Sigmoid colon (tissue), 7 donors: ENCODE results near the gene MLPH. TPM values are rescaled to one million over a fixed set of nuclear protein-coding genes. Genes with fewer than 3 reads are reported as not detected.

Source experiments
- DNase-seq: peaks from one replicate; pipeline ENCODE4 v3.0.0-alpha.2; 2019
- H3K27ac ChIP-seq, 4 donors: fragments of 200-600 bp; sonication (generic); one replicate each; pipeline ENCODE4 v1.5.1; 2016 to 2019; ENCODE audit warnings: mild to moderate bottlenecking in 1 of 4
- H3K27me3 ChIP-seq, 3 donors: fragments of 200-600 bp; sonication (generic); one replicate each; pipeline ENCODE4 v1.5.1; 2019; ENCODE audit warnings: mild to moderate bottlenecking in 1 of 3
- H3K36me3 ChIP-seq, 4 donors: fragments of 200-600 bp; sonication (generic); one replicate each; pipeline ENCODE4 v1.5.1; 2016 to 2019
- H3K4me1 ChIP-seq, 4 donors: fragments of 200-600 bp; sonication (generic); one replicate each; pipeline ENCODE4 v1.5.1; 2017 to 2019
- H3K4me3 ChIP-seq, 4 donors: fragments of 200-600 bp; sonication (generic); one replicate each; pipeline ENCODE4 v1.5.1; 2017 to 2019; ENCODE audit warnings: mild to moderate bottlenecking in 2 of 4, moderate library complexity in 1 of 4
- H3K9me3 ChIP-seq, 4 donors: fragments of 200-600 bp in 3 of 4; sonication (generic) in 3 of 4; one replicate each; pipeline versions ENCODE4 v1.5.1 to v1.6.1; 2013 to 2019
- EP300 ChIP-seq, 4 donors: sonication (generic); formaldehyde crosslinking; IDR thresholded peaks; one replicate each; pipeline ENCODE4 v1.6.1; 2017; ENCODE audit warnings: antibody characterized with exemption in 4 of 4
- POLR2A ChIP-seq, 2 donors: fragments of 450-650 bp; IDR thresholded peaks; one replicate each; pipeline ENCODE4 v1.6.1; 2016; ENCODE audit warnings: antibody characterized with exemption in 2 of 2, mild to moderate bottlenecking in 2 of 2, moderate library complexity in 2 of 2
- POLR2AphosphoS5 ChIP-seq, 4 donors: sonication (generic); formaldehyde crosslinking; IDR thresholded peaks; one replicate each; pipeline ENCODE4 v1.6.1; 2017; ENCODE audit warnings: antibody characterized with exemption in 4 of 4
- WGBS, 2 donors: extraction: QIAGEN DNeasy Blood & Tissue Kit; methylation state at CpG; one replicate each; pipeline ENCODE4 v1.1.7; 2013; 5-methylcytosine and 5-hydroxymethylcytosine counted together
- intact Hi-C: fragments of 100-400 bp; cut with DNase I; formaldehyde crosslinking; loops from one replicate; pipeline ENCODE4 v1.15.1; 2023
- polyA plus RNA-seq, 3 donors: library from polyadenylated mRNA; stranded (reverse); fragments of 200-250 nt; gene quantifications; one replicate each; pipeline ENCODE4 v1.2.3, GENCODE V29; 2013
- total RNA-seq, 4 donors: library from RNA; depleted of rRNA; stranded (reverse); fragments of >200 nt; gene quantifications; one replicate each; pipeline ENCODE4 v1.1.0, GENCODE V29; 2016
- TF ChIP-seq, protein P1 (sequence below), 4 experiments: fragments of 450-650 bp in 3 of 4; fragments of 200-600 bp in 1 of 4; IDR thresholded peaks; one replicate each; pipeline ENCODE4 v1.5.1; 2016 to 2019; ENCODE audit warnings: antibody characterized with exemption in 4 of 4, mild to moderate bottlenecking in 3 of 4, moderate library complexity in 2 of 4
- donor health status: healthy with polysubstance abuse.
- donor health status: Bipolar disorder and iron deficiency.
- donor health status: healthy.

The MLPH gene
- total and polyA plus RNA-seq, 7 donors, result 1.8 to 79.3 (median 21.9) TPM

DNA sequence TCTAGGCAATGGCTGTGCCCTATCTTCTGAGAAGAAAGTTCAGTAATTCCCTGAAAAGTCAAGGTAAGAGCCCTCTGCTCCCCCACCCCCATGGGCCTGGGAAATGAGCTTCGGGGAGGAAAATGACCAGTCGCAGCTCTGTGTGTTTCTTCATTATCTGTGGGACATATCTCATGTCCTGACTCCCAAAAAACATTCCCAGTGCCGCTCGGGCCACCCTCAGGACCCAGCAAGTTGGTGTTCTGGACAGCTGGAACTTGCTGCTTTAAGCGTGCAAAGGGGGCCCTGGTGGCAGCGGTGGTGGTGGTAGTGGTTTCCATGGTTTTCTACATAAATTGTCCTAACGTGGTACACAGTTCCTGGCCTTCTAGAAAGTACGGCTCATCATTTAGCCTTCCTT lies 62.2 kb downstream of the MLPH start:
- 90 to 94% methylated on average over 8 of the region's 8 CpGs for WGBS, 2 donors

DNA sequence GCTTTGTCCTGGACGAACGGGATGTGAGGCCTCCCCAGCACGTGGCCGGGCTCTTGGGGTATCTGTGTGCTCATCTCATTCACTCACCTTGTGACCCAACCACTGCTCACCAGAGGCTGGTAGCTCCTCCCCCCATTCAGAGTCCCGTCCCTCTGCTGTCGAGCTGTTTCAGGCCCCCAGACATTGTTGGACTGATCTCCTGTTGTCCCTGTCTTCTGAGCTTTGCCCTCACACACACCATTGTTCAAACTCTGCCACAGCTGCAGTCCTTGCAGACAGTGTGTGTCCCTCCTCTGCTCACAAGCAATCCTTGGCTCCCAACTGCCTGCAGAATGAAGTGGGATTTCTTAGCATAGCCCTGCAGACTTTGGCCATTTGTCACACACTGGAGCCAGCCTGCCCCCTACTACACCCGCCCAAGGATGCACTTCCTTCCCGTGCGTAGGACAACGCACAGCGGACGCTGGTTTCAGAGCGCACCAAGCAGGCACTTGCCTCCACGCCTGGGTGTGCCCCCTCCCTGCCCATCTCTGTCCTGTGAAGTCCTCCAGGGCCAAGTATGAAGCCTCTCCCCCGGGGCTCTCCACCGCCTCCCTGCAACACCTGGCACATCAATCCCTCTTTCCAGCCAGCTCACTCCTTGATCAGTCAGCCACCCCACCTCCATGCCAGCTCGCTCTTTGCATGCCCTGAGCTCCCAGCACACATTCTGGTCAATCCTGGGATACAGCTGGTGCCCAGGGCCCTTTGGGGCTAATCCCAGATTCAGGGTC lies 62.8 kb downstream of the MLPH start:
- 83 to 91% methylated on average over 17 of the region's 17 CpGs for WGBS, 2 donors
- no peaks in the 10 kb centered on the region for H3K36me3 ChIP-seq
- no peaks in the 10 kb centered on the region for H3K9me3 ChIP-seq
- H3K4me3 ChIP-seq, result no peak overlapping the region
- H3K27me3 ChIP-seq, result no peaks in the 10 kb centered on the region
- TF ChIP-seq POLR2AphosphoS5 (IDR thresholded peaks at IDR 0.05), result no peak
- TF ChIP-seq EP300 (IDR thresholded peaks at IDR 0.05), result no peak
- TF ChIP-seq, protein P1, sequence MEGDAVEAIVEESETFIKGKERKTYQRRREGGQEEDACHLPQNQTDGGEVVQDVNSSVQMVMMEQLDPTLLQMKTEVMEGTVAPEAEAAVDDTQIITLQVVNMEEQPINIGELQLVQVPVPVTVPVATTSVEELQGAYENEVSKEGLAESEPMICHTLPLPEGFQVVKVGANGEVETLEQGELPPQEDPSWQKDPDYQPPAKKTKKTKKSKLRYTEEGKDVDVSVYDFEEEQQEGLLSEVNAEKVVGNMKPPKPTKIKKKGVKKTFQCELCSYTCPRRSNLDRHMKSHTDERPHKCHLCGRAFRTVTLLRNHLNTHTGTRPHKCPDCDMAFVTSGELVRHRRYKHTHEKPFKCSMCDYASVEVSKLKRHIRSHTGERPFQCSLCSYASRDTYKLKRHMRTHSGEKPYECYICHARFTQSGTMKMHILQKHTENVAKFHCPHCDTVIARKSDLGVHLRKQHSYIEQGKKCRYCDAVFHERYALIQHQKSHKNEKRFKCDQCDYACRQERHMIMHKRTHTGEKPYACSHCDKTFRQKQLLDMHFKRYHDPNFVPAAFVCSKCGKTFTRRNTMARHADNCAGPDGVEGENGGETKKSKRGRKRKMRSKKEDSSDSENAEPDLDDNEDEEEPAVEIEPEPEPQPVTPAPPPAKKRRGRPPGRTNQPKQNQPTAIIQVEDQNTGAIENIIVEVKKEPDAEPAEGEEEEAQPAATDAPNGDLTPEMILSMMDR (IDR thresholded peaks at IDR 0.05), result no peak
- no peak for TF ChIP-seq POLR2A (IDR thresholded peaks at IDR 0.05)
- no peak overlapping the region for H3K27ac ChIP-seq
- no peak for DNase-seq
- intact Hi-C loops, result no loop called here
- no peaks in the 10 kb centered on the region for H3K4me1 ChIP-seq

More for the DNA sequence above, 62.2 kb downstream of the MLPH start:
- DNase-seq, result no peak
- Histone ChIP-seq H3K4me1 (no peaks in the 10 kb centered on the region), H3K36me3 (no peaks in the 10 kb centered on the region), H3K27me3 (no peaks in the 10 kb centered on the region), H3K27ac (no peak overlapping the region), H3K4me3 (no peak overlapping the region), H3K9me3 (no peaks in the 10 kb centered on the region)
- intact Hi-C loops, result no loop called here
- no peak for TF ChIP-seq POLR2A (IDR thresholded peaks at IDR 0.05)
- TF ChIP-seq, protein P1 (IDR thresholded peaks at IDR 0.05), result no peak
- TF ChIP-seq EP300 (IDR thresholded peaks at IDR 0.05), result no peak
- TF ChIP-seq POLR2AphosphoS5 (IDR thresholded peaks at IDR 0.05), result no peak

DNA sequence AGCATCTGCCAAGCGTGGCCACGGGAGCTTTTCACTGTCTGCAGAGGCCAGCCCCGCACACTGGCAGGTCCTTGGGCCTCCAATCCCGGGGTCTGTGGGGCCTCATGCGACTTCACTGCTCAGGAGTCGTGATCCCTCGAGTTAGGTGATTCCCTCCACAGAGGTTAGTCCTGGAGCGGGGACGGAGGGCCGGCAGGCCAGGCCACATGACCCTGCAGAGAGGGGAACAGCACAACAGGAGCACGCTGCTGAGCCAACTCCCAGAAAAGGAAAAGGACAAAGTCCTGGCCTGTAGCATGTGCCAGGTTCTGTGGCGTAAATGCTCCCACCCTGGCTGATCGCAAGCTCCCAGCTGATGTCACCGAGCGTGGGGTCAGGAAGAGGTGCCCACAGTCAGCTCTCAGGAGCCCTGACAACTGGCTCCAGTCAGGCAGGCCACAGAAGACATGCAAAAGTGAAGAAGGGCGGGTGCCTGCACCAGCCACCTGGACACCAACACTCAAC lies 64.1 kb downstream of the MLPH start:
- DNase-seq, result no peak

DNA sequence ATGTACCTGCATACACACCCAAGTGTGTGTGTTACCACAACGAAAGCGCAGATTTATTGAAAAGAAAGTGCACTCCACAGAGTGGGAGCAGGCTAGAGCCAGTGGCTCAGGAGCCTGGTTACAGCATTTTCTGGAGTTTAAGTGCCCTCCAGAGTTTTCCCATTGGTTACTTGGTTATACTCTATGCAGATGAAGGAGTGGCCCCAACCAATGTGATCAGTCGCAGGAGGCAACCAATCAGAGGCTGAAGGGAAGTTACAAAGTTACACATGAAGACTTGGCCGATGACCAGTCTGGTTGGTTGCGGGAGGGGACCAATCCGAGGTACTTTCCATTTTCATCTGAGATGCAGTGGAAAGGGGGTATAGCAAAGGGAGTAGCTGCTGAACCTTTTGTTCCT lies 65.9 kb downstream of the MLPH start:
- H3K27ac ChIP-seq, result no peak overlapping the region
- intact Hi-C loops, result no loop called here
- peaks cover 0 to 7% (median 1%) of the 10 kb centered on the region in 4 donors for H3K9me3 ChIP-seq
- H3K4me1 ChIP-seq, result peaks cover 0 to 5% (median 2%) of the 10 kb centered on the region in 4 donors
- H3K4me3 ChIP-seq, result no peak overlapping the region
- DNase-seq, result no peak
- TF ChIP-seq, protein P1 (IDR thresholded peaks at IDR 0.05), result no peak
- no peak for TF ChIP-seq EP300 (IDR thresholded peaks at IDR 0.05)
- no peaks in the 10 kb centered on the region for H3K36me3 ChIP-seq
- no peaks in the 10 kb centered on the region for H3K27me3 ChIP-seq
- WGBS, 2 donors, result 83 to 97% methylated on average over 6 of the region's 6 CpGs

More for the DNA sequence above, 64.1 kb downstream of the MLPH start:
- TF ChIP-seq POLR2AphosphoS5 (IDR thresholded peaks at IDR 0.05) (no peak), POLR2A (IDR thresholded peaks at IDR 0.05) (no peak), EP300 (IDR thresholded peaks at IDR 0.05) (no peak)
- TF ChIP-seq, protein P1 (IDR thresholded peaks at IDR 0.05), result no peak
- intact Hi-C loops, result no loop called here
- no peak overlapping the region for H3K4me3 ChIP-seq
- 89 to 92% methylated on average over 16 of the region's 16 CpGs for WGBS, 2 donors
- peaks cover 0 to 5% (median 1%) of the 10 kb centered on the region in 4 donors for H3K9me3 ChIP-seq
- H3K4me1 ChIP-seq, result no peaks in the 10 kb centered on the region
- H3K36me3 ChIP-seq, result no peaks in the 10 kb centered on the region
- no peaks in the 10 kb centered on the region for H3K27me3 ChIP-seq
- no peak overlapping the region for H3K27ac ChIP-seq
